ENCODE results near the gene RHOBTB3.
"Not testable (repeated sequence)": the region's sequence is repeated elsewhere in the genome, so short reads cannot be mapped to it uniquely, and the experiment has no call there.

The RHOBTB3 gene

GRCh38 chr5:95800553-95800952 is 69.4 kb downstream of the RHOBTB3 start:
- no peak for DNase-seq (ENCODE audit: low spot score)

DNA sequence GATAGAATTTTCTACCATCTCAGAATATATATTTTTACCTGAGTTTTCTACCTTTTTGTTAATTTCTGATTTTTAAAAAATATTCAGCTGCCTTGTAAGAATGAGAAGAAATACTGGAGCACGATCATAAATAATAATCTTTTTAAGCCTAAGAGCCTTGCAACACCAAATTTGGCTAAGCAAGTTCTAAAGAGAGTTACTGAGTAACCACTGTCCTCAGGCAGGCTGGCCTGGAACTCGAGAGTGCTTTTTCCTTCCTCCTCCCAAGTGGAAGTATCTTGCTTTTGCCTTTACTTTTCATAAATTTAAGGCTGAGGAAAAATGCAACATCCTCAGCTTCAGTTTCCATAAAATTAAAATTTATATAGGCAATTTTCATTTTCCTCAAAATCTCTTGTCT is 70.4 kb downstream of the RHOBTB3 start:
- DNase-seq (ENCODE audit: low spot score): no peak

DNA sequence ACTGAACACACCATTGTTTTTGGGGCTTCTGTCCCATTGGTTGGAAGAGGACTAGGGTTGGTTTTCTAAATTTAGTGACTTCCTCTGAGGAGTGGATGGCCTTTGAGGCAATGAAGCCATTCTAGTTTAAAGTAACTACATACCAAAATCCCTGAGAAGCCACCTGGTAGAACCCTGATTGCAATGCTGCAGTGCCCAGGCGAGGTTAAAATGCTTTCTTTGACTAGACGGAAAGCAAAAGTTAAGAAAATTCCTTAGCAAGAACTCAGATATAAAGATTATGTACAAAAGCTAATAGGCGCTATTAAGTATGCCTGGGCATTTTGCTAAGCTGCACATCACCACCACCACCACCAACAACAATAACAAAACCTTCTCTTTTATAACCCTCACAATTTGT is 70.8 kb downstream of the RHOBTB3 start:
- no peak for DNase-seq (ENCODE audit: low spot score)

- DNase-seq (ENCODE audit: low spot score): no peak
Observed at GRCh38 chr5:95803271-95804148, 72.4 kb downstream of the RHOBTB3 start.

DNA sequence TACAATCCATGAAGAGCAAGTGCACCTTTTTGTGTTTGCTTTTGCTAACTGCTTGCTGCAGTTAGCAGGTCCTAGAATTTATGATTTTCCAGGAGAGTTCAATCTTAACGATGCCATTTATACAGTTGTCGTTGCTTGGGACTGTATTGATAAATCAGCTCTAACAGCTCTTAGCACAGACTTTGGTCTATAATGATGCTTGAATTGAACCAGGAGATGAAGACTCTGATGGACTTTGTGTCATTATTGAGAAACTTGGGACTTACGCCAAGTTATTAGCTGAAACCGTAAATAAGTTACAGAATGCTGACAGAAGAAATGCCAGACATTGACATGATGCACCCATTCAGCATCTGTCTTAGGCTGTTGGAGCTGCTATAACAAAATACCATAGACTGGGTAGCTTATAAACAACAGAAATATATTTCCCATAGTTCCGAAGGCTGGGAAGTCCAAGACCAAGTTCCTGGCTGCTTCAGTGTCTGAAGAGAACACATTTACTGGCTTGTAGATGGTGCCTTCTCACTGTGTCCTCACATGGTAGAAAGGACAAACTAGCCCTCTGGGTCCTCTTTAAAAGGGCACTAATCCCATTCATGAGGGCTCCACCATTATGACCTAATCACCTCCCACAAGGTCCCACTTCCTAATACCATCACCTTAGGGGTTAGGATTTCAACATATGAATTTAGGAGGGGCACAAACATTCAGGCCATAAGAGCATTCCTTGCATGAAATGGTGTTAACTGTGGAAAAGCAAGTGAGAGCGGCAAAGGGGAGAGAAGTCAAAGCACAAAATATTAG is 73.8 kb downstream of the RHOBTB3 start:
- no peak for DNase-seq (ENCODE audit: low spot score)

DNA sequence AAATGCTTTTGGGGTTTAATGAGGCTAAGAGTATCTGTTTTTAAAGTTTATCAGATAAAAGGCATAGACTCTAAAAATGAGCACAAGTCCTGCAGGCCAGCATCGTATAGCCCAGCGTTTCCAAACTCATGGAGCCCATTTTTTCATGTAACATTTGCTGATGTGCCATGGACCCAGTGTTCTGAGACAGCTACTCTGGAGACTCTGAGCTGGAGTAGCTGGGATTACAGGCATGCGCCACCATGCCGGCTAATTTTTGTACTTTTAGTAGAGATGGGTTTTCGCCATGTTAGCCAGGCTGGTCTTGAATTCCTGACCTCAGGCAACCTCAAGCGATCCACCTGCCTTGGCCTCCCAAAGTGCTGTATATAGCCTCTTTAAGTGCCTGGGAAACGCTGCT is 75.6 kb downstream of the RHOBTB3 start:
- DNase-seq (ENCODE audit: low spot score): no peak

GRCh38 chr5:95808013-95808685 is 77.0 kb downstream of the RHOBTB3 start:
- no peak for DNase-seq (ENCODE audit: low spot score)

DNA sequence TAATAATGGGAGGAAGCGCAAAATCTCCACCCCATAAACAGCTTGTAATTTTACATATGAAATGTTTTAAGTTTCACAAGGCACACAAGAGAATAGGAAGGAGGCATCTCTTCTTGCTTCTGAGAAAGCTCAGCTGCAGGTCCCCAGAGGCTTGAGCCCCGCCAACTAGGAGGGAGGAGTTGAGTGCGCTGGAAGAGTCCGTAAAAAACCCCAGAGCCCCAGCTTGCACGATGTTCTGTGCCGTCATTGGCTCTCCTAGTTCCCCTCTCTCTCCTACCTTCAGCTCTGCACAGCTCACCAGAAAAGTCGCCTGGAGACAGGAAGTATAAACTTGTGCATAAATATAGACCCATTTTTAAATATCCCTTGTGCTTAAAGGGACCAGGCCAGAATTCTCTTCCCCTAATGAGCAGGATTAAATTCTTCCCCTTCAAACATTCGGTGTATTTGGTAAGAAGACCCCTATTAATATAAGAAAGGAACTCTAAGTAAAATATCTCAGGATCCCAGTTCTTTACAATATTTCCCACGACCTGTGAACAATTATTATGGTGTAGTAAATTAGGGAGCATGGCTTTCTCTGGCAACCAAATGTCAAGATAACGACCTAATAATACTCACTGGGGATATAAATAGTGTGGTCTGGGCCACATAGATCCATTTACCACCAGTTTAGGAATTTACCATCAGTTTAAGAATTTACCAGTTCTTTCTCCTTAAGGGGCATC is 77.7 kb downstream of the RHOBTB3 start:
- peak; percentile 76 for DNase-seq (ENCODE audit: low spot score)

DNA sequence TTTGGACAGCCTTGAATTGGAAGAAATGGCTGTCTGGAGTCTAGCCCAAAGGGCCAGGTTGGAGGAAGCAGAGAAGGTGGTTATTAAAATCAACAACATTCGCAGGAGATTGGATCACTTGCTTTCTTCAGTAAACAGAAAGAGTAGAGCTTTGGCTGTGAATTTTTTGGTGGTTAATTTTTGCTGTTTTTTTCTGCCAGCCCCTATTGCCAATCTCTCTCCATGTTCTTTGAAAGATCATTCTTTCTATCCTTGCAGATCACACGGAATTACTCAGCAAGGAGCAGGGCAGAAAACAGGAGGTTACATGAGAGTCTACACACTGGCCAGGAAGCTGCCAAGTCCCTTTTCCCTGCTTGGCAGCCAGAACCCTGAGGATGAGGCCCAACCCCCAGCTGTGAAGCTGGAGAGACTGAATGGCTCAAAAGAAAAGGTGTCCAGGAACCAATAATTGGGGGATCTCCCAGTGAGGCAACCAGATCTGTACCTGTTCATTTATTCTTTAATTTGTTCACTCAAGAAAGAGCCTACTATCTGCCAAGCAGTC is 78.4 kb downstream of the RHOBTB3 start:
- DNase-seq (ENCODE audit: low spot score): peak; percentile 45

DNA sequence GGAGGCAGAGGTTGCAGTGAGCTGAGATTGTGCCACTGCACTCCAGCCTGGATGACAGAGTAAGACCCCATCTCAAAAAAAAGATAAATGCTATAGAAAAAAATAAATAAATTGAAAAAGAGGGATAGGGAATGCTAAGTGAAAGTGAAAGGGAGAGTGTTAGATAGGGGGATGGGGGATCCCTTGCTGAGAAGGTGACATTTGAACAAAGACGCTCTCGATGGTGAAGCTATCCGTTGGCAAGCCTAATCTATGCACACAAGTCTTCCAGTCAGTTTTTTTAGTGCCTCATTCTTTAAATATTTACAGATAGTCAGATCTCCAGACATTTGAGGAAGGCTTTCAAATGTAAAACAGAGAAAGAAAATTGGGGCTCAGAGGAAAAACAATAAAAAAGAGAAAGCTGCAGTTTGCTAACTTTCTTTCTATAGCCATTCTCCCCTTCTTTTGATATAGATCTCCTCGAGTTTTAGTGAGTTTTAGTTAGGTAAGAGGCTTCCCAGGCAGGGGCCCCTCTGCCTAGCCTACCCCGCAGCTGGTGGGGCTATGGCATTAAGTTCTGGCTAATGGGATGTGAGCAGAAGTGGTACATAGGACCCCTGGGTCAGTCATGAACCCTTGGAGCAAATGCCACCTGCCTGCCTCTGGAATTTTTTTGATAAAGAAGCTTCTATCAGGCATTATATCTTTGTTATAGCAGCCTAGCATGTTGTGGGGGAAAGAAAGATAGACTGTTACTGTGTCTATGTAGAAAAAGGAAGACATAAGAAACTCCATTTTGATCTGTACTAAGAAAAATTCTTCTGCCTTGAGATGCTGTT is 79.4 kb downstream of the RHOBTB3 start:
- DNase-seq (ENCODE audit: low spot score): no peak

- not testable (repeated sequence) for DNase-seq (ENCODE audit: low spot score)
Observed at GRCh38 chr5:95811126-95811423, 79.9 kb downstream of the RHOBTB3 start.

GRCh38 chr5:95811461-95812073 is 80.4 kb downstream of the RHOBTB3 start:
- not testable (repeated sequence) for DNase-seq (ENCODE audit: low spot score)

DNA sequence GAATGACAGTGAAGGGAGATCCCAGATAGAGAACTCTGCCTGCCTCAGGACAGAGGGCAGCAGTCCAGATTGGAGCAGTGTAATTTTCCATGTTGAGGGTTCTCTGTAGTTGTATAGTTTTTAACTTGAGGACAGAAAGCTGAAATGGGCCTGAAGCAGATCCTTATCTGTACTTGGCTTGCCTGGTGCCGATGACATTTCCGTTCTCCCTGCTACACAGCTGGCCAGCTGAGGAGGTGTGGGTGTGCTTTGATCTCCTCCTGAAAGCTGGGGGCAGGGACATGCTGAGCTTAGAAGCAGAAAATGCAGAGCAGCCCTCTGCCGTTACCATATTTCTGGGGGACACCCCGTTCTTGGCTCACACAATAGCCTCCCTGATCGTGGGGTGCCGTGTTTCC is 80.9 kb downstream of the RHOBTB3 start:
- no peak for DNase-seq (ENCODE audit: low spot score)

DNA sequence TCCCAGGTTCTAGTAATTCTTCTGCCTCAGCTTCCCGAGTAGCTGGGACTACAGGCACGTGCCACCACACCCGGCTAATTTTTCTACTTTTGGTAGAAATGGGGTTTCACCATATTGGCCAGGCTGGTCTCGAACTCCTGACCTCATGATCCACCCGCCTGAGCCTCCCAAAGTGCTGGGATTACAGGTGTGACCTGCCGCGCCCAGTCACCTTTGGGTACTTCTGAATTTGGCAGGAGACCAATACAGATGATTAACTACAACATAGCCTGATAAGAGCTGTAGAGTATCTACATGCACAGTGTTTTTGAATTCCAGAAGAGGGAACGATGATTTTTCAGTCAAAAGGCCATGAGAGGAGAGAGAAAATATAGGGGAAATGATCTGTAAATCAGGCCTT is 81.9 kb downstream of the RHOBTB3 start:
- DNase-seq (ENCODE audit: low spot score): not testable (repeated sequence)

DNA sequence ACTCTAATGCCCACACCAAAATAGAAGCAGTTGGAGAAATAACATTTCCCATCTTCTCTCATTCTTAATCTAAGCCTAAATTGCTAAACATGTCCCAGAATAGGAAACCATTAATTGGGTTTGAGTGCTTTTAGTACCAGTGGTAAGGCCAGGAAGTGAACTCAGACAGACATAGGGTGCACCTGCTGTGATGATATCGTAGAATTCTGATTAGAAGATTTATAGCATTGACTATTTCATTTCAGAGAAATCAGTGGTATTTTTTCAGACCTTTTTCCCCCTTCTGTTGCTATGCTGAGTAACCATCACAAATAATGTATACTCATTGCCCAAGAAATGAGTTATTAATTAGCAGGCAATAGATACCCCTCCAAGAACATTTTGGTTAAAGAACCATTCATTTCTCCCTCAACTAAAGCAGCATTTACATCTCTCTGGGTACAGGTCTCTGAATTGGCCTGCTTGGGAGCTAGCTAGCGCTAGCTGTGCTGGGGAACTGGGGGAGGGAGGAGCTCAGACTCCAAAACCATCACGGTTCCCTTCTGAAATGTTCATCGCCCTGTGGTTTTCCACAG is 84.1 kb downstream of the RHOBTB3 start:
- no peak for DNase-seq (ENCODE audit: low spot score)

GRCh38 chr5:95816341-95816740 is 85.2 kb downstream of the RHOBTB3 start:
- no peak for DNase-seq (ENCODE audit: low spot score)

DNA sequence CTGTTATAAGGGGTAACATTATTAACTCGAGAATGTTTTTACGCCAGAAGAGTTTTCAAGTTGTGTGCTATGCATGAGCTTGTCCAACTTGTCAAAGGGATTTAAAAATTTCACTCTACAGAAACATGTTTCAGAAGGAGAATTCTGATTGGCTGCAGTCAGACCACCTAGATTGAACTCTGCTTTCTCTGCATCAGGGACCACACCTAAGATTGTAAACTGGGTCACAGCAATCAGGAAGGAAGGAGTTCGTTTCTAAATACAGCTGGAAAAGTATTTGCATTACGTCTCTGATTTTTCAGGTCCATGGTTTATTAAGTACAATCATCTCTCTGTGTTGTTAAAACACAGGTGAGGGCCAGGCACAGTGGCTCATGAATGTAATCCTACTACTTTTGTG is 85.6 kb downstream of the RHOBTB3 start:
- DNase-seq (ENCODE audit: low spot score): no peak

DNA sequence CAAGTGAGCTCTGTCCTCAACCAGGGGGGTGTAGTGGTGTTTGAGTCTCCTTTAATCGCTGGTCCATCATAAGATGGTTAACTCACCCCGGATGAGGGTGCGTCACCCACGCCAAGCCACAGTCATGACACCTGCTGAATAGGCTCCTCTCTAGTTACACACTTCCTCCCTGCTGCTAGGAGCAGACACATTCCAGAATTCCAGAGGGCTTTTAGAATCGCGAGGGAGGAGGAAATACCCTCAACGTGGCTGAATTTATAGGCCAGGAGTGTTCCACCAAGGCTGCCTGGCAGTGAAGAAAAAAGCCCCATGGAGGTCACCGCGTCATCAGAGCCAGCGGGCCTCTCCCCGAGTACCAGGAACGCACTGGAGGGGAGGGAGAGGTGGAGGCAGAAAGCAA is 86.3 kb downstream of the RHOBTB3 start:
- no peak for DNase-seq (ENCODE audit: low spot score)

DNA sequence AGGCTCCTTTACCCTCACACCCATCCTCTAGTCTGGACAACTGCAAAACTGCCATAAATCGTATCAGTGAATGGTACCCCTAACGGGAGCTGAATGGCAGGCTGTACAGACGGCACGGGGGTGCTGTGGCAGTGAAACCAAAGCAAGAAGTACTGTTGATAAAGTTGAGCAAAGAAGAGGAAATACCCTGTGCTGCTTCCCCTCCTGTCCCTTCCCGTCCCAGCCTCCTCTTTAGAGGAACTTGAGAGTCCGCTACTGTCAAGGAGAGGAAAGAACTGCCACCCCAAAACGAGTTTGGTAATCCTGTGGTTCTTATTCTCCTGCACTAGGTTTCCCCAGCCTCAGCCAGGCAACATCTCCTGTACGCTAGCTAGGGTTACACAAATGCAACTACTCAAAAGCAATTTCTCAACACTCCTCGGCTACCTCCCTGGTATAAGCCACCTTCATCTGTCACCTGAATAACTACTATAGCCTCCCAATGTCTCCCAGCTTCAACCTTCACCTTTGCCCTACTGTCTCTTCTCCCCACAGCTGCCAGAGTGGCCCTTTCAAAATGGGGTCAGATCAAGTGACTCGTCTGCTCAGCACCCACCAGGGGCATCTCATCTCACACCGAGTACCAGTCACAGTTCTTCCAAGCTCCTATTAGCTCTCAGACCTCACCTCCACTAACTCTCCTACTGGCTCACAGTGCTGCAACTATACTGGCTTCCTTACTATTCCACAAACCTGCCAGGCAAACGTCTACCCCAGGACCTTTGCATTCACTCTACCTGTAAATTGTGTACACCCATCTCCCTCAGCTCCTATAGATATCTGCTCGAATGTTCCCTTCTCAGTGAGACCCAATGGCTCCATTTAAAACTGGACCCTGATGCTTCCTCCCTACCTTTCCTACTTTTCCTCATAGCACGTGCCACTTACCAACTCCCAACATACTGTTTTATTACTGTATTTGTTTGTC is 87.3 kb downstream of the RHOBTB3 start:
- peak; percentile 73 for DNase-seq (ENCODE audit: low spot score)
